Measurements from ENCODE around the gene FANK1.

DNA sequence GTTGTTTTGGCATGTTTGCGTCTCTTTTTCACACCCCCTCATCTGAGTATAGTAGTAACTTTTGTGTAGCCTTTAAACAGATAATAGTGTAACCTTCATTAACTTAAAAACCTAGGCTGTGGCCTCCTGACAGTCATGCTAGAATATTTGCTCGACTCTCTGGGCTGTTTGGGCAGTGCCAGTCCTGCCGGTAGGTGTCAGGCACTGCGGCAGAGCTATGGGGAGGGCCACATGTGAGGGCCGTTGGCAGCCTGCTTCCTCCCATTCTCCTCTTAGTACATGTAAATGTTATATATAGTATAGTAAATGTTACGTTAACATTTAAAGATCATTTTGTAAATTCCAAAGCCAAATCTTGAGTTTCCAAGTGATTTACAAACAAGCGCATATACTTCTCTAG, 46.9 kb upstream of the FANK1 start:
- TF ChIP-seq, protein P1, sequence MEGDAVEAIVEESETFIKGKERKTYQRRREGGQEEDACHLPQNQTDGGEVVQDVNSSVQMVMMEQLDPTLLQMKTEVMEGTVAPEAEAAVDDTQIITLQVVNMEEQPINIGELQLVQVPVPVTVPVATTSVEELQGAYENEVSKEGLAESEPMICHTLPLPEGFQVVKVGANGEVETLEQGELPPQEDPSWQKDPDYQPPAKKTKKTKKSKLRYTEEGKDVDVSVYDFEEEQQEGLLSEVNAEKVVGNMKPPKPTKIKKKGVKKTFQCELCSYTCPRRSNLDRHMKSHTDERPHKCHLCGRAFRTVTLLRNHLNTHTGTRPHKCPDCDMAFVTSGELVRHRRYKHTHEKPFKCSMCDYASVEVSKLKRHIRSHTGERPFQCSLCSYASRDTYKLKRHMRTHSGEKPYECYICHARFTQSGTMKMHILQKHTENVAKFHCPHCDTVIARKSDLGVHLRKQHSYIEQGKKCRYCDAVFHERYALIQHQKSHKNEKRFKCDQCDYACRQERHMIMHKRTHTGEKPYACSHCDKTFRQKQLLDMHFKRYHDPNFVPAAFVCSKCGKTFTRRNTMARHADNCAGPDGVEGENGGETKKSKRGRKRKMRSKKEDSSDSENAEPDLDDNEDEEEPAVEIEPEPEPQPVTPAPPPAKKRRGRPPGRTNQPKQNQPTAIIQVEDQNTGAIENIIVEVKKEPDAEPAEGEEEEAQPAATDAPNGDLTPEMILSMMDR (conservative IDR thresholded peaks at IDR 0.05; ENCODE audit: low read length) = no peak
- TF ChIP-seq EZH2phosphoT487 (IDR thresholded peaks at IDR 0.05; ENCODE audit: borderline replicate concordance, low read depth, low read length) = no peak
